GM21619 (cell line): ENCODE results near the gene PFKP.

Source experiments
- ATAC-seq: cut with Tn5 transposase; IDR thresholded peaks from one replicate; pipeline ENCODE4 v1.9.1; 2021; ENCODE audit not compliant: unreplicated experiment

The PFKP gene

DNA sequence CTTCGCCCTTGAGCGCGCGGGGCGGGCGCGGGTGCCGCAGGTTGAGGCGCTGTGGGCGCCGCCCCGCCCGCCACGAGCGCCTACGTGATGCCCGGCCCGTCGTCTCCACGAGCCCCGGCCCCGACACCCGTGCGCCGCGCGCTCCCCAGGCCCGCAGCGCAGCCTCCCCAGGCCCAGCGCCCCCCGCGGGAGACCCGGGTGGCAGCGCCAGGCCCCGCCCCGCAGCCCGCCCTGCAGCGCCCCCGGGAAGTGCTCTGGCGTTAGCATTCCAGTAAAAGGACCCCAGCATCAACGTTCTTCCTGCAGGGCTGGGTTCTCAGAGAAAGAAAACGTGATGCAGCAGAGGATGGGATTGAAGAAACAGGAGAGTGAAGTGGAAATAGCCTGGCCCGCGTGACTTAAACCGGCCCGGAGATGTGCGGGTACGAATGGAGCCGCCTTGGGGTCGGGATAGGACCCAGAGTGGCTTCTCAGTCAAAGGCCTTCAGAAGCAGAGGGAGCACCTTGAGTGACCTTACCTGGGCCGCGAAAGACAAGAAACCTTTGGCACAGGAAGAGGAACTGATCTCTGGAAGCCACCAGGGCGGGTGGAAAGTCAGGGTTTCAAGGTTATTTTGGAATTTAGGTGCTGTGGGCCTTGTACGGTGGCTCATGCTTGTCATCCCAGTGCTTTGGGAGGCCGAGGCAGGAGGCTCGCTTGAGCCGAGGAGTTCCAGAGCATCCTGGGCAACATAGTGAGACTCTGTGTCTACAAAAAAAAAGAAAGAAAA is 1.8 kb downstream of the PFKP start:
- peak; percentile 31 for ATAC-seq

DNA sequence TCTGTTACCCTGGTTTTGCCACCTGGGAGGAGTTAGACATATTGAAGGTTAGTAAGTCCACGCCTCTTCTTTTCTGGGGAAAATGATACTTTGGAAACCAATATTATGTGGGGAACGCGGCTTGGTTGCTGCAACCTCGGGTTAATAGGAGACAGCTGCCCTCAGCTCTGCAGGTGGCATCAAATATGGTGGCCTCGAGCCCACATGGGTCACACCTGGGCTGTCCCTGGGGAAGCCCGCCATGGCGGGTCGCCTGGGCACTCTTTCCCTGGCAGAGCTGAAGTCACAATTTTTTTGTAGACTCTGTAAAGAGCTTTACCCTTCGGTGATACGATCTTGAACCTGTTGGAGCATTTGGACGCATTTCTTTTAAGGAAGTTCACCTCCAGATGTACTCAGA is 2.5 kb downstream of the PFKP start:
- ATAC-seq = no peak

DNA sequence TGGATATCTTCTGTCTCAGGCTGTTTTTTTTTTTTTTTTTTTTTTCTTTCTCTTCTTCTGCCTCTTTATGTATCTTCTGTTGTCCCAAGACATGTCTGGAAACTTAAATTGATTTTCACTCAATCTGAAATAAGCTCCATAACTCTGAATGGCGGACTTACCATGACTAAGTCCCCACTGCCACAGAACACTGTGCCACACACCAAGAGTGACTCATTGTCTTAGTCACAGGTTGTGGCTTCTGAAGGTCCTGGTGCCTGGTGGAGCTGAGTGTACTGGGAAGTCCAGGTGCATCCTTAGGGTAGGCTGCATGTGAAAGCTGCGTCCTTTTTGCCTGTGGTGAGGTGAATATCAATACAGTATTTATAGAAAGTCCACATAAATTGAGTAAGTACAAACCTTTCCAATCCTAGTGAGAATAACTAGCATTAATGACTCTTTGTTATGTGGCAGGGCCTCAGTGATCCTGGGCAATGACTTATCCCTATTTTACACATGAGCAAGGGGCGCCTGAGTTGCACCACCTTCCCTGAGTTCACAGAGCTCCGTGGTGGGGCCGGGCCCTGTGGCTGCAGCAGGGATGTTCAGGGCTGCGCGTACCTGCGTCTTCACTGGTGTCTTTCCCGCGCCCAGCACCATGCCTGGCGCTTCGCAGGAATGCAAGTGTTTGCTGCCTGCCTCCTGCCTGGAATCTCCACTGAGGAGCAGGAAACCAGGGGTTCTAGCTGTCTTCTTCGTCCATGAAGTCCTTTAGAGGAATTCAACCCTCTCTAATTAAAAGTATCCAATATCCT is 4.3 kb downstream of the PFKP start:
- no peak for ATAC-seq

DNA sequence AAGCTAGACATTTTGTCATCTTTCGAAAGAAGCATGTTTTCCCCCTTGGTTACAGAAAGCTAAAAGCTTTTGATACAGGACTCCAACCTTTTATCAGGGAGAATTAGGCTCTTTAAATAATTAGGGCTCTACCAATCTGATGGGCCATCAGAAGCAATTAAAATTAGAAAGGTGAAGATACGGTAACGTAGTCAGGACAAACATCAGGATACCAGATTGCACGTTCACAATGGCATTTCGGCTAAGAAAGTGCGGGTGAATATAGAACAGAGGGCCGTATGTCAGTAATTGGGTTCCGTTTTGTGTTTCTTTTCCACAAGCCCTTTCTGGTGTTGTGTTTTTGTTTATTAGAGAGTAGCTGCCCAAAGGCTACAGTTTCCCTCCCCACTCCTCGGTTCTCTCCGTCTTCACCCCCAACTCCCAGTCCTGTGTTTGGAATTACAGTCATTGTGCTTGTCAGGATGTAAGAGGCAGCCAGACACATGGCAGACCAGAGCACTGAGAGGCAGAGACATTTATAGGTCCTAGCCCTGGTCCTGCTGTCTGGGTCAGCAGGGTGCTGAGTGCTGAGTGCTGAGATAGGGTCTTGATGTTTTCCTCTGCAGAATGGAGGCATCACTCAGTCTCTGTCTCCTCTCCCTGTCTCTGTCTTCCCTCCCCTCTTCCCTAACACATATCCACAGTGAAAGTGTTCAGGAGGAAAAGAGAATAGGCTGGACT is 5.5 kb downstream of the PFKP start:
- no peak for ATAC-seq

DNA sequence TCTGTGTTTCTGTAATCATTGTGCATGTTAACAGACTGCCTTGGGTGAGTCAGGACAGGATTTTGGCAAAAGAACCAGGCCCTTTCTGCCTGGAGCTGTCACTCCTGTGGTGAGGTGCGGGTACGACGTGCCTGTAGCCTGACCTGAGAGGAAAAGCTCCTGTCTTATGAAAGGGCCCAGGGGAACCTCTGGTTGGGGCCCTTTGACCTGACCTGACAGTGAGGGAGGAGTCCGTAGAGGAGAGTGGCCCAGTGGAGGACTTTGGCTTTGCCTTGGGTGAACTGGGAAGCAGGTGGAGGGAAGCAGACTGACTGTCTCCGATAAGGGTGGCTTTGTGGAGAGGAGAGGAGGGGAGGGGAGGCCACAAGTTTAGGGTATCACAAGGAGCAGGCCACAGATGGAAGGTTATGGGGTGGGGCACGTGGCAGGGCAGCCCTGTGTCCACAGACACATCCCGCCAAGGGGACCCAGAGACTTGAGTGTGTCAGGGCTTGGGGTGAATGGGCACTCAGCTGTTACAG is 6.9 kb downstream of the PFKP start:
- no peak for ATAC-seq

DNA sequence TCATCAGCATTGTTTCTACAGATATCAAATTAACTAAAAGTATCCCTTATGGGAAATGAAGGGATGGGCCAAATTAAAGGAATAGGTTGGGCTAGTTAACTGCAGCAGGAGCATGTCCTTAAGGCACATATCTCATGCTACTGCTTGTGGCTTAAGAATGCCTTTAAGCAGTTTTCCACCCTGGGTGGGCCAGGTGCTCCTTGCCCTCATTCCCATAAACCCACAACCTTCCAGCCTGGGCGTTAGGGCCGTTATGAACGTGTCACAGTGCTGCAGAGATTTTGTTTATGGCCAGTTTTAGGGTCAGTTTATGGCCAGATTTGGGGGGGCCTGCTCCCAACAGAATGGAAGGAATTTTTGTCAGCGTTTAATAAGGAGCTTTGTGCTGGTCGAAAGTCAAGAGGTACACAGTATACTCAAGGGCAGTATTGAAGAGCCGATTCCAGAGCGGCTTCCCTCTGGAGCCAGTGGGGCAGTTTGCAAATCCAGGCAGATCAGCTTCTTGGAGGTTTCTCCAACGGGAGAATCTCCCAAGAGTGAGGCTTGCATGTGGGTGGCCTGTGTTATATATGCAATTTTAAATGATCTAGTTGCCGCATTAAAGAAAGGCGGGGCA is 7.7 kb downstream of the PFKP start:
- no peak for ATAC-seq

DNA sequence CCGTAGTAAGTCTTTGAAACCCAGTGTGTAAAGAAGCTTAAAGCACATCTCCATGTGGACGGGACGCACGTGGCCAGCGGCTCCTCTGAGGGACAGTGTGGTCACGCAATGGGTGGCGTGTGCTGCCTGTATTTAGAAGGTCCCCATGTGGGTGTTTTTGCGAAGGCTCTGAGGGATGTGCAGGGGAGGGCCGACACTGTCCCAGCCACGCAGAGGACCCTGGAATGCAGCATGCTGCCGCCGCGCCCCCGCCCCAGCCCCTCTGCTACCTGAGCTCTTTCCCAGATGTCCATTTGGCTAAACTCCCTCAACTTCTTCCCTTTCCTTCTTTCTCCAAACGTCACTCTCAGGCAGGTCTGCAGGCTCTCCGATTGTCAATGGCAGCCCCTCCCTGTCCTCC is 8.8 kb downstream of the PFKP start:
- no peak for ATAC-seq

DNA sequence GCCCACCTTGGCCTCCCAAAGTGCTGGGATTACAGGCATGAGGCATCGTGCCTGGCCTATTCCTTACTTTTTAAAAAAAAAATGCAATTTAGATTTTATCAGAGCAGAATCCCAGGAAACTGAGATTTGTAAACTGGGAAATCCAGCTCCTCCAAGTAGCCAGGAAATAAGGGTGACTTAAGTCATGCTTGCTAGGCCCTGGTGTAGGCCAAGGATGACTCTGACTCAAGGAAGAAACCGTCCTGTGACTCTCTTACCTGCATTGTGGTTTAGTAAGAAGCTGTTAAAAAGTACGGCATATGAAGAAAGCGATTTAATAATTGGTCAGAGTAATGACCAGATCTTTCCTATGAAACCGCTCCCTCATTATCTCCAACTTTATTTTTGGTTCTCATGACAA is 10.2 kb downstream of the PFKP start:
- ATAC-seq = no peak

DNA sequence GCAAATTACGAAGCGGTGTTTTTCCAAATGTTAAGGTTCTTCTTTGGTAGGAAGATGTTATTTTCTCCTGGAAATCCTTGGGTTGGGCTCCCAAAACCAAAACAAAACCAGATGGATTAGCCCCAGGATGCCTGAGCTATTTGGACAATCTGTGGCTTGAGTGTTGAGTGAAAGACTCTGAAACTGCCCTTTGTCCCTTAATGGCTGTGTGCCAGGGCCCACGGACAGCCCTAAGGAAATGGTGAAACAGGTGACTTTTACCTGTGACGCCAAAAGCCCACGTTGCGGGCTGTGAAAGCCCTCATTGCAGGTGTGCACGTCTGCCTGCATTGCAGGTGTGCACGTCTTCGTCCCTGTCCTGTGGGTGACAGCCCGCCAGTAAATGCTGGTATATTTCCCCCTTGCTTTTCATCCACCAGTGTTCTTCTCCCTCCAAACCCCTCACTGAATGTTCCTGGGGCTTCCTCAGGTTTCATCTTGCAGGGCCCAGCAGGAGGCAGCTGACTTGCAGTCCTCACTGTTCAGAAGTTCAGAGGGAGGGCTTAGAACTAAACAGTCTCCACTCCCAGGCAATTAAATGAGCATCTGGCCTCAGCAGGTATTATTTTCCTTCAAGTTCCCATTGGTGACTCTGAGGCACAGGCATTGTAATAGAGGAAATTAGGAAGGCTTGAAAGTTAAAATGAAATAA is 10.7 kb downstream of the PFKP start:
- ATAC-seq = no peak

DNA sequence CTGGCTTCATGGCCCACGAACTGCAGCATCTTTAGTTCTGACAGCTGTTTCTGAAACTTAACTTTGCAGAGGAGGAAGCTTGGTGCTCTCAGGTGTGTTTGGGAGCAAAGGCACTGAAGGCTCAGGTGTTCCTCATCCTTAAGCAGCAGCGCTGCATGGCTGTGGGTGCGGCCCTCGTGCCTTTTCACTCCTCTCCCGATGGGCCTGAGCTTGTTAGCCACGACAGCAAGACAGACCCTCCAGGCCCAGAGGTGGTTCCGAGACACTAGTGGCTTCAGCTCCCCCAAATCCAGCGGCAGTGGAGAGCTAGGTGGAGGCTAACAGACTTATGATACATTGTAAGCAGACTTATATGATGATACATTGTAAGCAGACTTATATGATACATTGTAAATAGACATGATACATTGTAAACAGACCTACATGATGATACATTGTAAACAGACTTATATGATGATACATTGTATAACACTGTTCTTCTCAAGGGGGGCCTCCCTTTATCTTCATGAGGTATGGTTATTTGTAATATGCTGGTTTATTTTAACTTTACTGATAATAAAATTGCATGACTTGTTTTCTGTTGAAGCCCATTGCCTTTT is 14.1 kb downstream of the PFKP start:
- ATAC-seq = no peak

DNA sequence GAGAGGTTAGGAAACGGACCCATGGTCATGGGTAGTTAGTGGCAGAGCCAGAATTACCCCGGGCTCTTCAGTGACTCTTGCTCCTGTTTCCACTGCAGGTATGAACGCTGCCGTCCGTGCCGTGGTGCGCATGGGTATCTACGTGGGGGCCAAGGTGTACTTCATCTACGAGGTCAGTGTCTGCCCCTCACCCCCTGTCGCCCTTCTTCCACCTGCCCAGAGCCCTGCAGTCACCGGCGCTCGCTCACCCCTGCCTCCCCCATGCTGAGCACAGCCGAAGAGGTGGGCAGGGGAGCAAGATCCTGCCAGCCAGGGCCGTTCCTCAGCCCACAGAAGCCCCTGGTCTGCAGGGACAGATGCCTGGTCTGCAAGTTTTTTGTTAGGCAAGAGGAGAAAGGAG is 14.9 kb downstream of the PFKP start:
- ATAC-seq = no peak

DNA sequence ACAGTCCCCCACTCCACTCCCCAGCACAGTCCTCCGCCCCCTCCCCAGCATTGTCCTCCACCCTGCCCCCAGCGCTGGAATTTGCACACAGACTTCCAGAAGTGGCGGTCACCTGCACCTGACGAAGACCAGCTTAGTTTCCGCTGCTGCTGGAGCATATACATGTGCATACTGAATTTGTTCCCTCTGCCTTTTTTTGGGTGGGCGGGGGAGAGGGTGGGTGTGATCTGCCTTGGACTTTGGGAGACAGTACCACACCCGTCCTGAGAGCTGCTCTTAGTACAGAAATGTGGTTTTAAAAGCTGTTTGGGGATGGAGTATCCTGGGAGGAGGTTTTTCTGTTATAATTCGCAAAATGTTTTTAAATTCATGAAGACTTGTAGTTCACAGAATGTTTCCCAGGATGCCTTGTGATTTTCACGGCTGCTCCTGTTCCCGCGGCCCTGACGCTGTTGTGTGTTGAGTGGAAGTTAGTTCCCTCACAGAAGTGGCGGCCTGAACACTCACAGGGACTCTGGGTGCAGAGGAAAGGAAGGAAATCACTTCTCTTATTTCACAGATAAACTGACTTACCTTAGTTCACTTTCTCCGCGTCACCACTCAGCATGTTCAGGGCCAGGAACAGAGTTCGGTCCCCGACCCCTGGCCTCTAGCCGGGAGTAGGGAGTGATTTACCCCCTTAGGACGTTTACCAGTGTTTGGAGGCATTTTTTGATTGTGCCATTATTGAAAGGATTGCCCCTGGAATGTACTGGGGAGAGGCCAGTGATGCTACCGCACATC is 18.6 kb downstream of the PFKP start:
- ATAC-seq = no peak

DNA sequence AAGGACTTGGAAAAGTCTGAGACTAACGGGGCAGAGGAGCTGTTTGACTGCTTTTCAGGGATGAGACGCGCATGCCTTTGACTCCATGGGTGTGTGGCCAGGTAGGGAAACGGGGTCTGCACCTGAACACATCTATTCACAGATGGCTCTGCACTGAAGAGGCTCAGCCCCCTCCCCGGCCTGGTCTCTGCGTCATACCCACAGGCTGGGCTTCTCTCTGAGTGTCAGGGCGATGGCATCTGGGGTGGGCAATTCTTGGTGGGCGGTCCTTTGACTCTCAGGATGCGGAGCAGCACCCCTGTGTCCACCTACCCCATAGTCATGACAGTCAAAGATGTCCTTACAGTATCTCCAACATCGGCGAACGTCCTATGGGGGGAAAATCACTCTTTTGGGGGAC is 23.0 kb downstream of the PFKP start:
- no peak for ATAC-seq

DNA sequence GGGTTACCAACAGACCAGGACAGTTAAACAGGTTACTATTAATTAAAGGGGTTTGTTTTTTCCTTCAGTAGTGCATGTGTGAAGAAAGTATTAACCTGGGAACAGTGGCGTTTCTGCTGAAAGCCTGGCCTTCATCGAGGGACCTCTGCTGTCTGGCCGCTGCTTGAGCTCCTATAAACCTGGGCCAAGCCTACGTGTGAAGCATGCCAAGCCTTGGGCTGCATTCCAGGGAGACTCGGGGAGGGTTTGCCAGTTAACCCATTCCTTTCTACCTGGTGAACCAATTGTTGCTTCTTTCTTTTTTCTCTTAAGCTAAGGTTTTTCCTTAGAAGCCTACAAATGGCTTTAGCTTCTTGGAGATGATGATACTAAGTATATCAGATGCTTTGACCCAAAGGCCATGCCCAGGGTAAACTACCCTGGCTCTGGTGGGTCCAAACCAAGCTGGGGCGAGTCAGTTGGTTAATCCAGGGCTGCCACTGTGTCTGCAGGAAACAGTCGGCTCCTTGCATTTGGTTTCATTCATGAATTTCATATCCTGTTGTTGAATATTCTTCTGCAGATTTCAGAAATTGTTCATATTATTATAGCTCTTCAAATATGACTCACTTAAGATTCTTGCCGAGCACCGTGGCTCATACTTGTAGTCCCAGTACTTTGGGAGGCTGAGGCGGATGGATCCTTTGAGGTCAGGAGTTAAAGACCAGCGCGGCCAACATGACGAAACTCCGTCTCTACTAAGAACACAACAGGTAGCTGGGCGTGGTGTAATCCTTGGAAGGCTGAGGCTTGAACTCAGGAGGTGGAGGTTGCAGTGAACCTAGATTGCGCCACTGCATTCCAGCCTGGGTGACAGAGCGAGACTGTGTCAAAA is 23.8 kb downstream of the PFKP start:
- ATAC-seq = no peak

DNA sequence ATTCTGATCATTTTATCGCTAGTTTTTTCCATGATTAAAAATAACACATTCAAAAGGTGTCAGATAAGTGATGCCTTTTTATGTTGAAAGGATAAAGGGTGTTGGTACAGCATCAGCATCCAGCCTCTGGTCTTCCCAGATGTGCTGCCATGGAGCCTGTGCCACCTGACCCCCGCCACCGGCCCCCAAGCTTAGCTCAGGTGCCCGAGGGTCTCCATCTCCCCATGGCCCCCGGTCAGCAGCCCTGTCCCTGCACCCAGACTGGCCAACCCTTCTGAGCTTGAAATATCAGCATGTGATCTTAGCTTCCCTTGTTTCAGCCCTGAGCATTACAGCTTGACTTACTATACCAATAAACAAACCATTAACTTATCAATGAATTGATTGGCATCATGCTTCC is 24.6 kb downstream of the PFKP start:
- ATAC-seq = no peak

DNA sequence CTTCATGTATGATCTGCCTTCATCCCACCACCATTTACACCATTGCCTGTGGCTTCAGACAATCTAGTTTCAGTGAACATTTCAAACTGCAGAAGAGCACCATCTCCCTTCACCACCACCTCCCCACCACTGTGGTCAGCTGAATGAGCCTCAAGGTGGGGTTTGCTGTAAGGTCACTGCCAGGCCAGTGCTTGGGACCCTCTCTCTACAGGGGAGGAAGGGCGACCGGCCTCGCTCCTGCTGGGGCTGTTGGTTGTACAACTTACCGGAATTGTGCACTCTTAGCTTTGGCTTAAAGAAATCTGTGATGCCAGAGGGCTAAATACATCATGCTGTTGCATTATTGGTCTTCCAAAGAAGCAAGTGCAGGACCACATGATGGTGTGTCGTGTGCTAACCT is 26.6 kb downstream of the PFKP start:
- no peak for ATAC-seq

DNA sequence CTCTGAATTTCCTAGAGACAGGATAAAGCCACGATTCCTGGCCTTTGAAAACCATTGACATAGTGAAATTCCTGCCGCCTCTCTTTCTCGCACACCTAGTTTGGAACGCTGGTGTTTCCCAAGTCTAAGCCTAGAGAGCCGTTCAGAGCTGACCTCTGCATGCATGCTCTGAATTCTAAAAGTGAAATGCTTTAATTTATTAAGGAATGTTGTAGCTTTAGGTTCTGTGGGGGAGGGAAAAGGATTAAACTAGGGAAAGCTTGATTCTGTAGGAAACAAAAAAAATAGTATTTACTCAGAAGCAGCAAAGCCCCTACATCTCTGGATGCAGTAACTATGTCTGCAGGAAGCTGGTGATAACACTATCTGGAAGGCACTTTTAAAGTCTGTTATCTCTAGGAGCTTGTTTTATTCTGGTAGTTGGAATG is 27.3 kb downstream of the PFKP start:
- ATAC-seq = no peak

DNA sequence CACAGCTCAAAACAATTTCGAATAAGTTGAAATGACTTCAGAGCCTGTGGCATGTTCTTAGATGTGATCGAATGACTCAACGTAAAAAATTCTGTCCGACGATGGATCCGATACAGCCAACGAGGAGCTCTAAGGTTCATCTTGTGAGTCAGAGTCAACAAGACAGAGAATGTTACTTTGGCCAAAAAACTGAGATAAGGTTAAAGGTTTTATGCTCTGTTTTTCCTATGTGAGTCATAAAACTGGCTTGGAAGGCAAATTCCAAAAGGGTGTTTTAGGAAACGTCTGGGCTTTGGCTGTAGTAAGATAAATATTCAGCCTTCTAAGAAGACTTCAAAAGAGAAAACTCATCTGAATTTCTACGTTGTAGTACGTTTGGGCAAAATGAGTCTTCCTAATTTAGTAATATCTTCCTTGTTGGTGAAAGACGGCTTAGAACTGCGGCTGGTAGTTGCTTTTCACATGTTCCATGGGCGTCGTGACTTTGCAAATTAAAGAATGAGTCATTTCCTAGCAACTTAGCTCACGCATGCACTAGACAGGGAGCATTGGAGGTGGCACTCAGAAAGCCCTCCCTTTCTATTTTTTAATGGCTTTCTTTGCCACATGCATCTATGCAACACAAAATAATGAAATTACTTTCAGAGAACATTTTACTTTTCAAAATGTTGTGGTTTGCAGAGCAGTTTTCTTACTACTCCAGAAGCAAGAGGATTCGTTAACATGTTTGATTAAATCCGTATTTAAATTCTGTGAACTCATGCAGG is 28.2 kb downstream of the PFKP start:
- ATAC-seq = peak; percentile 72
